Measurements from ENCODE around the gene ATP8A2. TPM values are rescaled to one million over a fixed set of nuclear protein-coding genes. Genes with fewer than 3 reads are reported as not detected.

Gene ATP8A2
- total and polyA plus RNA-seq, 10 of the 15 experiments (the other 5 are each of a cell fraction or from before 2014, with no cell fraction given) = 0.01 to 0.04 (median 0.04) TPM; not detected in 7

DNA sequence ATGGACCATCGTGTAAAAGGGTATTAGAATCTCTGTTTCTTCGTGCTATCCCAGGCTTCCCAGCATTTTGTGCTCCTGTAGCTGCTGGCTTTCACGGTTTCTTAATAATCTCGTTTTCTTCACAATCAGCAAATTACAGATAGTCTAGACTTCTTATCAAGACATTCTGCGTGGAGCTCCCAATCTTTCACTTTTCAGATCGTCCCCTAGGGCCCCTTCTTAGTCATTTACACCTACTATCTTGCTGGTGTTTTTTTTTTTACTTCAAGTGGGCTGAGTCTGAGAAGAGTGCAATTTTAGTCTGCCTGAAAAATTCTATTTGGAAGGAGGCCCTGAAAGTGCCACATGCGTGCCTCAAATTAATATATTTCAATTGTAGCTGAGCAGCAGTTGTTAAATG, 404.9 kb downstream of the ATP8A2 start:
- DNase-seq (ENCODE audit: low read depth, low spot score) = no peak
- H2AFZ ChIP-seq (ENCODE audit: control insufficient read depth, low read depth, low read length) = no peak overlapping the region
- no peak overlapping the region for H3K27ac ChIP-seq (ENCODE audit: control insufficient read depth, insufficient read depth)
- H3K9ac ChIP-seq (ENCODE audit: control insufficient read depth, insufficient read depth, low read length) = no peak overlapping the region
- 20% methylated on average over 7 of the region's 7 CpGs for WGBS (ENCODE audit: insufficient coverage, insufficient replicate concordance, low lambda C conversion rate, missing lambda C conversion rate)
- CTCF ChIA-PET = interaction anchor here (0.6 kb wide), 1 partner anchor 40 kb away, joined by 4 read pairs; no protein-coding TSS in a partner anchor
- no peak overlapping the region for H3K4me2 ChIP-seq (ENCODE audit: control insufficient read depth, insufficient read depth)
- H3K36me3 ChIP-seq (ENCODE audit: control insufficient read depth in 2 of 2, insufficient read depth in 2 of 2, low read length in 1 of 2) = no peaks in the 10 kb centered on the region
- H3K9me3 ChIP-seq (replicated peaks; ENCODE audit: control insufficient read depth, insufficient read depth, low read length) = no peaks in the 10 kb centered on the region
- RAD21 ChIA-PET (ENCODE audit: unreplicated experiment) = no interaction called here
- H3K27me3 ChIP-seq (replicated peaks in 1 of 2; ENCODE audit: control insufficient read depth in 2 of 2, insufficient read depth in 2 of 2, low read length in 1 of 2) = no peaks in the 10 kb centered on the region
- BruUV-seq (replicated peaks) = no TSS peak
- H4K20me1 ChIP-seq (ENCODE audit: control insufficient read depth, insufficient read depth) = no peaks in the 10 kb centered on the region
- POLR2A ChIA-PET = no interaction called here
- no peak for ATAC-seq
- no peak overlapping the region for H3K4me3 ChIP-seq
- intact Hi-C loops (cut with micrococcal nuclease; ENCODE audit: unreplicated experiment) = no loop called here
- no peaks in the 10 kb centered on the region for H3K4me1 ChIP-seq (ENCODE audit: control insufficient read depth, insufficient read depth, low read length)
- SMC1A ChIA-PET (ENCODE audit: uncharacterized antibody, unreplicated experiment) = no interaction called here
- FAIRE-seq = no peak
- no peaks in the 10 kb centered on the region for H3K79me2 ChIP-seq (ENCODE audit: control insufficient read depth, insufficient read depth, low read length)
- in situ Hi-C loops (cut with MboI) = no loop called here
- no peak for TF ChIP-seq SIN3A (IDR thresholded peaks at IDR 0.05; ENCODE audit: low read depth, low read length)
- TF ChIP-seq RBBP5 (conservative IDR thresholded peaks at IDR 0.05) = no peak
- TF ChIP-seq, protein P1, sequence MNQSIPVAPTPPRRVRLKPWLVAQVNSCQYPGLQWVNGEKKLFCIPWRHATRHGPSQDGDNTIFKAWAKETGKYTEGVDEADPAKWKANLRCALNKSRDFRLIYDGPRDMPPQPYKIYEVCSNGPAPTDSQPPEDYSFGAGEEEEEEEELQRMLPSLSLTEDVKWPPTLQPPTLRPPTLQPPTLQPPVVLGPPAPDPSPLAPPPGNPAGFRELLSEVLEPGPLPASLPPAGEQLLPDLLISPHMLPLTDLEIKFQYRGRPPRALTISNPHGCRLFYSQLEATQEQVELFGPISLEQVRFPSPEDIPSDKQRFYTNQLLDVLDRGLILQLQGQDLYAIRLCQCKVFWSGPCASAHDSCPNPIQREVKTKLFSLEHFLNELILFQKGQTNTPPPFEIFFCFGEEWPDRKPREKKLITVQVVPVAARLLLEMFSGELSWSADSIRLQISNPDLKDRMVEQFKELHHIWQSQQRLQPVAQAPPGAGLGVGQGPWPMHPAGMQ (IDR thresholded peaks at IDR 0.05; ENCODE audit: borderline replicate concordance) = no peak
- no peak for TF ChIP-seq CHD1 (IDR thresholded peaks at IDR 0.05; ENCODE audit: low read depth, low read length)
- no peak for TF ChIP-seq CREM (IDR thresholded peaks at IDR 0.05; ENCODE audit: low read depth)
- no peak for TF ChIP-seq RELB (IDR thresholded peaks at IDR 0.05; ENCODE audit: low read depth)
- no peak for TF ChIP-seq TCF12 (IDR thresholded peaks at IDR 0.05; ENCODE audit: low read depth, low read length)
- no peak for TF ChIP-seq ZNF622 (IDR thresholded peaks at IDR 0.05)
- no peak for TF ChIP-seq ZSCAN29 (IDR thresholded peaks at IDR 0.05)
- no peak for TF ChIP-seq CBX3 (IDR thresholded peaks at IDR 0.05; ENCODE audit: borderline replicate concordance, low read depth)

All from GM12878 (cell line).